Measurements from ENCODE around the gene PGAM5. TPM values are rescaled to one million over a fixed set of nuclear protein-coding genes. Genes with fewer than 3 reads are reported as not detected.

Gene PGAM5
- total and polyA plus RNA-seq, 2 of the 13 experiments (the other 11 are each of a cell fraction or from before 2014, with no cell fraction given) = 18.0 to 77.9 TPM

DNA sequence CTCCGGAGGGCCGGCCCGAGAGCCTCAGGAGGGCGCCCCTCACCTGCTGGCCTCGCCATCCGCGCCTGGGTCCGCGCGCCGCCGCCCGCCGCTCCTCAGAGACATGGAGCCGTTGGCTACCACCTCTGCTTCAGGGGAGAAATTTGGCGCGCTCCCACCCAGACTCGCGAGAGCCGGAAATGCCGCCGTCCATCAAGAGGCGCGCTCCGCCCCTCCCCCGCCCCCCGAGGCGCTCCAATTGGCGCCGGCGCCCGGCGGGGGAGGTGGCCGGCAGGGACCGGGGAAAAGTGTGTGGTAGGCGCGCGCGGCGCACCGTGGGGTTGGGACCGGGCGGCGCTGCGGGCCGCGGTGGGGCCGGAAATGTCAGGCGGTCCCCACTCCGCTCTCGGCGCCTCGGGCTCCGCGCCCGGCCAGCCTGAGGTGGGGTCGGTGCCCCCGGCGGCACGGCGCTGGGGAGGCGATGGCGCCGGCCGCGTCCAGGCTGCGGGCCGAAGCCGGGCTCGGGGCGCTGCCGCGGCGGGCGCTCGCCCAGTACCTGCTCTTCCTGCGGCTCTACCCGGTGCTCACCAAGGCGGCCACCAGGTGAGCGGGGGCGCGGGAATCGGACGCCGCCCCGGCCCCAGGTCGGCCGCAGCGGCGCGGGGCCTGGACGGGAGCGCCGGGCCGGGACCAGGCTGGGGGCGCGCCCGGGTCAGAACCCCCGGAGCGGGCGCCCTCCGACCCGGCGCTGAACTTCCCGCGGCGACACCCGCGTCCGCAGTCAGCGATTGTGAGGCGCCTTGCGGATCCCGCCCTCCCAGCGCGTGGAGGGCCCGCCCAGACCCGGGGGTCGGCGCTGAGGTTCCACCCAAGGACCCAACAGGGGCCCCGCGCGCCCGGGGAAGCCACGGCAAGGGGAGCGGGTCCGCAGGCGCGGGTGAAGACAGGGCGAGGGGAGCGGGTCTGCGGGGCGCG, 23.2 kb upstream of the PGAM5 start, which contains the start of the genes POLE and PXMP2 (continued):
- TF ChIP-seq ZFP1 (CRISPR knock-in tag; IDR thresholded peaks at IDR 0.05) = no peak
- no peak for TF ChIP-seq RARA (CRISPR knock-in tag; IDR thresholded peaks at IDR 0.05)
- TF ChIP-seq, protein P1, sequence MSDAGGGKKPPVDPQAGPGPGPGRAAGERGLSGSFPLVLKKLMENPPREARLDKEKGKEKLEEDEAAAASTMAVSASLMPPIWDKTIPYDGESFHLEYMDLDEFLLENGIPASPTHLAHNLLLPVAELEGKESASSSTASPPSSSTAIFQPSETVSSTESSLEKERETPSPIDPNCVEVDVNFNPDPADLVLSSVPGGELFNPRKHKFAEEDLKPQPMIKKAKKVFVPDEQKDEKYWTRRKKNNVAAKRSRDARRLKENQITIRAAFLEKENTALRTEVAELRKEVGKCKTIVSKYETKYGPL (CRISPR knock-in tag; IDR thresholded peaks at IDR 0.05) = no peak
- no peak for TF ChIP-seq ZNF253 (CRISPR knock-in tag; IDR thresholded peaks at IDR 0.05; ENCODE audit: borderline replicate concordance)
- TF ChIP-seq ELF1 (CRISPR knock-in tag; IDR thresholded peaks at IDR 0.05) = peak; percentile 67
- no peak for TF ChIP-seq KAT2B (IDR thresholded peaks at IDR 0.05; ENCODE audit: borderline replicate concordance, low read depth, low read length)
- no peak for TF ChIP-seq MTA1 (CRISPR knock-in tag; IDR thresholded peaks at IDR 0.05; ENCODE audit: borderline replicate concordance)
- no peak for TF ChIP-seq ZKSCAN5 (CRISPR knock-in tag; IDR thresholded peaks at IDR 0.05)
- TF ChIP-seq, protein P2, sequence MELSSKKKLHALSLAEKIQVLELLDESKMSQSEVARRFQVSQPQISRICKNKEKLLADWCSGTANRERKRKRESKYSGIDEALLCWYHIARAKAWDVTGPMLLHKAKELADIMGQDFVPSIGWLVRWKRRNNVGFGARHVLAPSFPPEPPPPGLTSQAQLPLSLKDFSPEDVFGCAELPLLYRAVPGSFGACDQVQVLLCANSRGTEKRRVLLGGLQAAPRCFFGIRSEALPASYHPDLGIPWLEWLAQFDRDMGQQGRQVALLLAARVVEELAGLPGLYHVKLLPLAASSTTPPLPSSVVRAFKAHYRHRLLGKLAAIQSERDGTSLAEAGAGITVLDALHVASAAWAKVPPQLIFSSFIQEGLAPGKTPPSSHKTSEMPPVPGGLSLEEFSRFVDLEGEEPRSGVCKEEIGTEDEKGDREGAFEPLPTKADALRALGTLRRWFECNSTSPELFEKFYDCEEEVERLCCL (CRISPR knock-in tag; IDR thresholded peaks at IDR 0.05; ENCODE audit: borderline replicate concordance) = no peak
- TF ChIP-seq ZFP62 (CRISPR knock-in tag; IDR thresholded peaks at IDR 0.05) = no peak
- TF ChIP-seq ZNF567 (CRISPR knock-in tag; IDR thresholded peaks at IDR 0.05; ENCODE audit: borderline replicate concordance) = no peak
- no peak for TF ChIP-seq ZNF629 (CRISPR knock-in tag; conservative IDR thresholded peaks at IDR 0.05)
- TF ChIP-seq, protein P3, sequence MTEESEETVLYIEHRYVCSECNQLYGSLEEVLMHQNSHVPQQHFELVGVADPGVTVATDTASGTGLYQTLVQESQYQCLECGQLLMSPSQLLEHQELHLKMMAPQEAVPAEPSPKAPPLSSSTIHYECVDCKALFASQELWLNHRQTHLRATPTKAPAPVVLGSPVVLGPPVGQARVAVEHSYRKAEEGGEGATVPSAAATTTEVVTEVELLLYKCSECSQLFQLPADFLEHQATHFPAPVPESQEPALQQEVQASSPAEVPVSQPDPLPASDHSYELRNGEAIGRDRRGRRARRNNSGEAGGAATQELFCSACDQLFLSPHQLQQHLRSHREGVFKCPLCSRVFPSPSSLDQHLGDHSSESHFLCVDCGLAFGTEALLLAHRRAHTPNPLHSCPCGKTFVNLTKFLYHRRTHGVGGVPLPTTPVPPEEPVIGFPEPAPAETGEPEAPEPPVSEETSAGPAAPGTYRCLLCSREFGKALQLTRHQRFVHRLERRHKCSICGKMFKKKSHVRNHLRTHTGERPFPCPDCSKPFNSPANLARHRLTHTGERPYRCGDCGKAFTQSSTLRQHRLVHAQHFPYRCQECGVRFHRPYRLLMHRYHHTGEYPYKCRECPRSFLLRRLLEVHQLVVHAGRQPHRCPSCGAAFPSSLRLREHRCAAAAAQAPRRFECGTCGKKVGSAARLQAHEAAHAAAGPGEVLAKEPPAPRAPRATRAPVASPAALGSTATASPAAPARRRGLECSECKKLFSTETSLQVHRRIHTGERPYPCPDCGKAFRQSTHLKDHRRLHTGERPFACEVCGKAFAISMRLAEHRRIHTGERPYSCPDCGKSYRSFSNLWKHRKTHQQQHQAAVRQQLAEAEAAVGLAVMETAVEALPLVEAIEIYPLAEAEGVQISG (CRISPR knock-in tag; IDR thresholded peaks at IDR 0.05) = peak; percentile 64
- TF ChIP-seq, protein P4, sequence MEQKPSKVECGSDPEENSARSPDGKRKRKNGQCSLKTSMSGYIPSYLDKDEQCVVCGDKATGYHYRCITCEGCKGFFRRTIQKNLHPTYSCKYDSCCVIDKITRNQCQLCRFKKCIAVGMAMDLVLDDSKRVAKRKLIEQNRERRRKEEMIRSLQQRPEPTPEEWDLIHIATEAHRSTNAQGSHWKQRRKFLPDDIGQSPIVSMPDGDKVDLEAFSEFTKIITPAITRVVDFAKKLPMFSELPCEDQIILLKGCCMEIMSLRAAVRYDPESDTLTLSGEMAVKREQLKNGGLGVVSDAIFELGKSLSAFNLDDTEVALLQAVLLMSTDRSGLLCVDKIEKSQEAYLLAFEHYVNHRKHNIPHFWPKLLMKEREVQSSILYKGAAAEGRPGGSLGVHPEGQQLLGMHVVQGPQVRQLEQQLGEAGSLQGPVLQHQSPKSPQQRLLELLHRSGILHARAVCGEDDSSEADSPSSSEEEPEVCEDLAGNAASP (CRISPR knock-in tag; IDR thresholded peaks at IDR 0.05; ENCODE audit: borderline replicate concordance) = peak; percentile 51
- TF ChIP-seq NFKB2 (CRISPR knock-in tag; IDR thresholded peaks at IDR 0.05; ENCODE audit: borderline replicate concordance) = no peak; the same call in 1 of the 2 replicates
- TF ChIP-seq, protein P5, sequence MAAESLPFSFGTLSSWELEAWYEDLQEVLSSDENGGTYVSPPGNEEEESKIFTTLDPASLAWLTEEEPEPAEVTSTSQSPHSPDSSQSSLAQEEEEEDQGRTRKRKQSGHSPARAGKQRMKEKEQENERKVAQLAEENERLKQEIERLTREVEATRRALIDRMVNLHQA (CRISPR knock-in tag; IDR thresholded peaks at IDR 0.05) = no peak
- TF ChIP-seq, protein P6, sequence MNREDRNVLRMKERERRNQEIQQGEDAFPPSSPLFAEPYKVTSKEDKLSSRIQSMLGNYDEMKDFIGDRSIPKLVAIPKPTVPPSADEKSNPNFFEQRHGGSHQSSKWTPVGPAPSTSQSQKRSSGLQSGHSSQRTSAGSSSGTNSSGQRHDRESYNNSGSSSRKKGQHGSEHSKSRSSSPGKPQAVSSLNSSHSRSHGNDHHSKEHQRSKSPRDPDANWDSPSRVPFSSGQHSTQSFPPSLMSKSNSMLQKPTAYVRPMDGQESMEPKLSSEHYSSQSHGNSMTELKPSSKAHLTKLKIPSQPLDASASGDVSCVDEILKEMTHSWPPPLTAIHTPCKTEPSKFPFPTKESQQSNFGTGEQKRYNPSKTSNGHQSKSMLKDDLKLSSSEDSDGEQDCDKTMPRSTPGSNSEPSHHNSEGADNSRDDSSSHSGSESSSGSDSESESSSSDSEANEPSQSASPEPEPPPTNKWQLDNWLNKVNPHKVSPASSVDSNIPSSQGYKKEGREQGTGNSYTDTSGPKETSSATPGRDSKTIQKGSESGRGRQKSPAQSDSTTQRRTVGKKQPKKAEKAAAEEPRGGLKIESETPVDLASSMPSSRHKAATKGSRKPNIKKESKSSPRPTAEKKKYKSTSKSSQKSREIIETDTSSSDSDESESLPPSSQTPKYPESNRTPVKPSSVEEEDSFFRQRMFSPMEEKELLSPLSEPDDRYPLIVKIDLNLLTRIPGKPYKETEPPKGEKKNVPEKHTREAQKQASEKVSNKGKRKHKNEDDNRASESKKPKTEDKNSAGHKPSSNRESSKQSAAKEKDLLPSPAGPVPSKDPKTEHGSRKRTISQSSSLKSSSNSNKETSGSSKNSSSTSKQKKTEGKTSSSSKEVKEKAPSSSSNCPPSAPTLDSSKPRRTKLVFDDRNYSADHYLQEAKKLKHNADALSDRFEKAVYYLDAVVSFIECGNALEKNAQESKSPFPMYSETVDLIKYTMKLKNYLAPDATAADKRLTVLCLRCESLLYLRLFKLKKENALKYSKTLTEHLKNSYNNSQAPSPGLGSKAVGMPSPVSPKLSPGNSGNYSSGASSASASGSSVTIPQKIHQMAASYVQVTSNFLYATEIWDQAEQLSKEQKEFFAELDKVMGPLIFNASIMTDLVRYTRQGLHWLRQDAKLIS (CRISPR knock-in tag; IDR thresholded peaks at IDR 0.05) = no peak
- peak; percentile 52; the same call in 1 of the 2 replicates for TF ChIP-seq ZSCAN21 (CRISPR knock-in tag; IDR thresholded peaks at IDR 0.05; ENCODE audit: borderline replicate concordance)
